Activated CD4-positive, alpha-beta T cell treated with anti-CD3 and anti-CD28 coated beads, Interleukin-2, amount 10 ng/mL, durations not matched to agents 24 days and 14 days (primary cell): ENCODE results near the gene PROSER2. TPM values are rescaled to one million over a fixed set of nuclear protein-coding genes. Genes with fewer than 3 reads are reported as not detected.

Experiments used
- DNase-seq: peaks from one replicate; pipeline ENCODE4 v3.0.0; 2022
- H3K27ac Mint-ChIP-seq: one replicate; pipeline ENCODE4 v1.8.0; 2022; ENCODE audit warnings: mild to moderate bottlenecking, mixed read lengths
- H3K27me3 Mint-ChIP-seq: one replicate; pipeline ENCODE4 v1.8.0; 2022; ENCODE audit warnings: mixed read lengths
- H3K36me3 Mint-ChIP-seq: one replicate; pipeline ENCODE4 v1.8.0; 2022; ENCODE audit warnings: low read depth, mild to moderate bottlenecking, mixed read lengths
- H3K4me1 Mint-ChIP-seq: one replicate; pipeline ENCODE4 v1.8.0; 2021; ENCODE audit warnings: mixed read lengths
- H3K4me3 Mint-ChIP-seq: one replicate; pipeline ENCODE4 v1.8.0; 2022; ENCODE audit warnings: mild to moderate bottlenecking, moderate library complexity, mixed read lengths
- H3K9me3 Mint-ChIP-seq: one replicate; pipeline ENCODE4 v1.8.0; 2021; ENCODE audit warnings: mixed read lengths
- intact Hi-C: fragments of 100-400 bp; cut with micrococcal nuclease; formaldehyde crosslinking; loops from one replicate; pipeline ENCODE4 v1.15.1; 2023
- total RNA-seq: library from RNA; stranded (reverse); gene quantifications from 2 replicates; pipeline ENCODE4 v1.2.3, GENCODE V29; 2022

PROSER2 gene
- total RNA-seq, 1 donor from 2014 or later, result 0.37 TPM

DNA sequence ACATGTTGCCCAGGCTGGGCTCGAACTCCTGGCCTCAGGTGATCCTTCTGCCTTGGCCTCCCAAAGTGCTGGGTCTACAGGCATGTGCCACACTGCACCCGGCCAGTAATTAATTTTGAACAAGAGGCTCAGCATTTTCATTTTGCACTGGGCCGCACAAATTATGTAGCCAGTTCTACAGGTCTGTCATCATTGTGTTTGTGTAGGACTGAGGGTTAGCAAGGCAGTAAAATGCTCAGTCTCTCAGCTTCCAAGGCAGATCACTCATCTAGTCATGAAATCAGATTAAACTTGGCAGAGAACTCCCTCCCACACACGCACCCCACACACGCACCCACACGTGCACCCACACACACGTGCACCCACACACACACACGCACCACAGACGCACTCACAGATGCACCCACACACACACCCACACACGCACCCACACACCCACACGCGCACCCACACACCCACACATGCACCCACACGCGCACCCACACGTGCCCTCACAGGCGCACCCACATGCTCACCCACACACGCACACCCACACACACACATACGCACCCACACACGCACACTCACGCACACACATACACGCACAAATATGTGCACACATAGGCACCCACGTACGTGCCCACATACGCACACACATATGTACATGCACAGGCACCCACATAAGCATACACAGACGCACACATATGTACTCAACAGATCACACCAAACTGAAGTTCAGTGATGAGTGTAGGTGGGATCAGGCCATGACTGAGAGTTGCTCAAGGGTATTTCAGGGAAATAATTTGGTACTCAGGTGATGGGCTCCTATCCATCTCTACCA lies 27.8 kb upstream of the PROSER2 start:
- H3K27me3 Mint-ChIP-seq, result no peaks in the 10 kb centered on the region
- DNase-seq, result no peak
- H3K36me3 Mint-ChIP-seq, result no peaks in the 10 kb centered on the region
- H3K4me3 Mint-ChIP-seq, result no peak overlapping the region
- H3K9me3 Mint-ChIP-seq, result peaks cover 3% of the 10 kb centered on the region
- H3K4me1 Mint-ChIP-seq, result peaks cover 4% of the 10 kb centered on the region
- intact Hi-C loops, result no loop called here
- H3K27ac Mint-ChIP-seq, result peak overlapping the region; percentile 59

DNA sequence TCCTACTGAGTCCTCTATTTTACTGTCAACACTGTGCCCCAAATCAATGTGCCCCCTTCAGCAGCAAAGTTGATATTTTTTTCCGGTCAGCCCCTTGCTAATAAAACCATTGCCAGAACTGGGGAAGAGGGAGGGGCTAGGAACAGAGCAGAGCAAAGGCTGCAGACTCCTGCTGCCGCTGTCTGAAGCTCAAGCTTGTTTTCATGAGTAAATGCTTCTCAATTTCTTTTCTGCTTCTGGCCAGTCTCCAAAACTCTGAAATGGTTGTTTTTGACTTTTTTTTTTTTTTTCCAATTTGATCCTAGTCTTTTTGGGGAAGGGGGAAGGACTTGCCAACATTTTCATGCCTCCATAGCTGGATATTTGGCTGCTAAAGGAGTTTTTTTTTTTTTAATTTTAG lies 26.7 kb upstream of the PROSER2 start:
- no peak overlapping the region for H3K4me3 Mint-ChIP-seq
- H3K4me1 Mint-ChIP-seq, result peaks cover 4% of the 10 kb centered on the region
- intact Hi-C loops, result no loop called here
- DNase-seq, result no peak
- H3K36me3 Mint-ChIP-seq, result no peaks in the 10 kb centered on the region
- no peaks in the 10 kb centered on the region for H3K27me3 Mint-ChIP-seq
- H3K27ac Mint-ChIP-seq, result no peak overlapping the region
- H3K9me3 Mint-ChIP-seq, result peaks cover 3% of the 10 kb centered on the region

DNA sequence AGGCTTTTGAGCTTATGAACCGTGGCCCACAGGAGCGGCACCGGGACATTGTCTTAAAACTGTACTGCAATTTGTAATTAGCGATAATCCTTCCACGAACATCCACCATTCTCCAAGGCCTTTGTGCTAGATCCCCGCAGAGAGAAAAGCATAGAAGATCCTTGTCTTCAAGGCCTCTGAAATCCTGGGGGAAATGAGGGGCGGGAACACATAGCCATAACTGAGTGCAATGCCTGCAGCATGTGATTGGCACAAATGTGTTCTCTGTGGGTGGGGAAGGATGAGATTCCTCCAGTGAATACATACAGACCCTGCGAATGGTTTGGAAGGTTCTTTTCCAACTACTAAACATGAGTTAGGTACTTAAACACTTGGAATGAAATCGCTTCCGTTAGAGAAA lies 25.9 kb upstream of the PROSER2 start:
- H3K4me3 Mint-ChIP-seq, result no peak overlapping the region
- no peaks in the 10 kb centered on the region for H3K36me3 Mint-ChIP-seq
- H3K9me3 Mint-ChIP-seq, result peaks cover 3% of the 10 kb centered on the region
- H3K4me1 Mint-ChIP-seq, result peaks cover 4% of the 10 kb centered on the region
- no peaks in the 10 kb centered on the region for H3K27me3 Mint-ChIP-seq
- H3K27ac Mint-ChIP-seq, result no peak overlapping the region
- no peak for DNase-seq
- intact Hi-C loops, result no loop called here

DNA sequence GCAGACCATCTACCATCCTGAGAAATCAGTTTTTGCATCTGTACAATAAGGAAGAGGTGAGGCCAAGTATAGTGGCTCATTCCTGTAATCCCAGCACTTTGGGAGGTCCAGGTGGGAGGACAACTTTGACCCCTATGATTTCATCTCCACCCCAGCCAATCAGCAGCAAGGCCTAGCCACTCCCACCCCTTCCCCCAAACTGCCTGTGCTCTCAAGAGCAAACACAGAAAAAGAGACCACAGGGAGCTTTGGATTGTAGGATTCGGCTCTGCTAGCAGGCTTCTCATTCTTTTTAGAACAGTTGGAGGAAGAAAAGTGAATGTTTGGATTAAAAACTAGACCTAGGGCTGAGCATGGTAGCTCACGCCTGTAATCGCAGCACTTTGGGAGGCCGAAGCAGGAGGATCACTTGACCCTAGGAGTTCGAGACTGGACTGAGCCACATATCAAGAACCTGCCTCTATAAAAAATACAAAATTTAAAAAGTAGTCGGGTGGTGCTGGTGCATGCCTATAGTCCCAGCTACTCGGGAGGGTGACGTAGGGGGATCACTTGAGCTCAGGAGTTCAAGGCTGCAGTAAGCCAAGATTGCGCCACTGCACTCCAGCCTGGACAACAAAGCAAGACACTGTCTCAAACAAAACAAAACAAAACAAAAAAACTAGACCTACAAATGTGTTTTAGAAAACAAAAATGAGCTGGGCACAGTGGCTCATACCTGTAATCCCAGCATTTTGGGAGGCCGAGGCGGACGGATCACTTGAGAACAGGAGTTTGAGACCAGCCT lies 25.1 kb upstream of the PROSER2 start:
- intact Hi-C loops, result no loop called here
- H3K9me3 Mint-ChIP-seq, result peaks cover 3% of the 10 kb centered on the region
- H3K36me3 Mint-ChIP-seq, result no peaks in the 10 kb centered on the region
- H3K4me1 Mint-ChIP-seq, result peaks cover 4% of the 10 kb centered on the region
- DNase-seq, result no peak
- H3K27ac Mint-ChIP-seq, result no peak overlapping the region
- no peak overlapping the region for H3K4me3 Mint-ChIP-seq
- no peaks in the 10 kb centered on the region for H3K27me3 Mint-ChIP-seq

DNA sequence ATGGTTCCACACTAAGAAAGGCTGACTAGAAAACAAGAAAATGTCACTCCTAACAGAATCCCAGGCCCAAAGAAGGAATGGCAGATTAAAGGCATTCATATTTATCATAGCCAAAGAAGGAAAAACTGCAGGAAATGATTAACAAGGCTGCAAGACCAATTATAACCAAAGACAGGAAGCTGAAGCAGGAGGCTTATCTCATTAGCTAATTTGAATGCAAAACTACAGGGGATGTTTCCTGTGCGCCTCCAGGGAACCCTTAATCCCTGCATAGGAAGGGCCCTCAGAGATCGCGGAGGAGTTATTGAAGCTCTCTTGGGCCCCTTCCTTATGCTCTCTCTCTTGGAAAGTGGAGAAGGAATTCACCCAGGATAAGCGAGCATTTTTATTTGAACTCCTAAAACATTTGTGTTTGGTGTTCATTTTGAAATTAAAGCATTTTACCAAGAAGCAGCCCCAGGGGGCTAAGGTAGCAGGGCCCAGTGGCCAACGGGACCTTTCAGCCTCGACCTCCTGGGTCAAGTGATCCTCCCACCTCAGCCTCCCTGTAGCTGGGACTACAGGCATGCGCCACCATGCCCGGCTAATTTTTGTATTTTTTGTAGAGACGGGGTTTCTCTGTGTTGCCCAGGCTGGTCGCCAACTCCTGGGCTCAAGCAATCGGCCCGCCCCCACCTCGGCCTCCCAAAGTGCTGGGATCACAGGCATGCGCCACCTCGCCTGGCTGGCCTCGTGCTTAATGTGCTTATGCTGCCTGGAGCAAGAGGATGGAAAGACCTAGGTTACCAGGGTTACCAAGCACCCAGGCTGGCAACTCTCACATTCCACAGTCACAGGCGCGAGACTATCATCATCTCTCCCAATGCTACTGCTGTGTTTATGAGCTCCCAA lies 24.1 kb upstream of the PROSER2 start:
- Mint-ChIP-seq H3K9me3 (peaks cover 3% of the 10 kb centered on the region), H3K4me1 (peaks cover 4% of the 10 kb centered on the region), H3K4me3 (no peak overlapping the region), H3K36me3 (no peaks in the 10 kb centered on the region), H3K27ac (no peak overlapping the region), H3K27me3 (no peaks in the 10 kb centered on the region)
- intact Hi-C loops, result no loop called here
- no peak for DNase-seq

DNA sequence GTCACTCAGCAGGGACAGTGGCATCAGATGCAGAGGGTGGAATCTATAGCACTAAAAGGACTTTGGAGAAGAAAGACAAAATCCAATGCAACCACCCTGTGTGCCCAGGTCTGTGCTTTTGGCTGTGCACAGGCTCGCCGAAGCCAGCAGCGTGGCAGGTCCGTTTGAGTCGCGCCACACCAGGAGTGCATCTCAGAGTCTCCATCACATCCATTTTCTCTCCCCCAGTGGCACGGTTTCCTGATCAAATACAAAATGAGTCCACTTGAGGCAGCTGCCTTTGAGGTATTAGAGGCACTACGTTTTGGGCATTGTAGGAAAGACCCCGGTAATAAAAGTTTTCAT lies 23.4 kb upstream of the PROSER2 start:
- H3K27me3 Mint-ChIP-seq, result no peaks in the 10 kb centered on the region
- no peak overlapping the region for H3K27ac Mint-ChIP-seq
- intact Hi-C loops, result no loop called here
- peaks cover 4% of the 10 kb centered on the region for H3K4me1 Mint-ChIP-seq
- H3K4me3 Mint-ChIP-seq, result no peak overlapping the region
- DNase-seq, result no peak
- peaks cover 3% of the 10 kb centered on the region for H3K9me3 Mint-ChIP-seq
- H3K36me3 Mint-ChIP-seq, result no peaks in the 10 kb centered on the region

DNA sequence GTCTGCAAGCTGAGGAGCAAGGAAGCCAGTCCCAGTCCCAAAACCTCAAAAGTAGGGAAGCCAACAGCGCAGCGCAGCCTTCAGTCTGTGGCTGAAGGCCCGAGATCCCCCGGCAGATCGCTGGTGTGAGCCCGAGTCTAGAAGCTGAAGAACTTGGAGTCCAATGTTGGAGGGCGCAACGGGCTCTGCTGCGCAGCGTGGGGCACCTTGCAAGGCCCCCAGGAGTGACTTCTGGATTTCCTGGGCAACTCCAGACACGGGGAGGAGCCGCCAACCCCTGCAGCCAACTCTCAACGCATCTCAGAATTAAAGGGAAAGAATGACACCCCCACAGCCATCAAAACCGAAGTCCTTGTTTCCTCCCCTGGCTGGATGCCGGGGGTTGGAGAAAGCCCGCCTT lies 18.8 kb upstream of the PROSER2 start:
- no peak for DNase-seq
- Mint-ChIP-seq H3K4me3 (no peak overlapping the region), H3K36me3 (no peaks in the 10 kb centered on the region), H3K4me1 (no peaks in the 10 kb centered on the region), H3K27ac (no peak overlapping the region), H3K27me3 (peaks cover 10% of the 10 kb centered on the region), H3K9me3 (no peaks in the 10 kb centered on the region)
- intact Hi-C loops, result no loop called here

DNA sequence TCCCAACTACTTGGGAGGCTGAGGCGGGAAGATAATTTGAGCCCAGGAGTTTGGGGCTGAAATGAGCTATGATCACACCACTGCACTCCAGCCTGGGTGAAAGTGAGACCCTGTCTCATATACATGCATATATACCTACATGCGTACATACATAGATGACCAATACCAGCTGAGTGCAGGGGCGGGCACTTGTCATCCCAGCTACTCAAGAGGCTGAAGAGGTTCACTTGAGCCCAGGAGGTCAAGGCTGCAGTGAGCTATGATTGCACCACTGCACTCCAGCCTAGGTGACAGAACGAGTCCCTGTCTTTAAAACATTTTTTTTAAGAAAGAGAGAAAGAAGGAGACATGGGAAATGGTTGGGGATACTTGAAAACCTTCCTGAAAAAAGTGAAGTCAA lies 17.4 kb upstream of the PROSER2 start:
- Mint-ChIP-seq H3K4me3 (no peak overlapping the region), H3K27ac (no peak overlapping the region), H3K4me1 (no peaks in the 10 kb centered on the region), H3K36me3 (no peaks in the 10 kb centered on the region), H3K27me3 (peaks cover 12% of the 10 kb centered on the region), H3K9me3 (no peaks in the 10 kb centered on the region)
- intact Hi-C loops, result no loop called here
- no peak for DNase-seq

DNA sequence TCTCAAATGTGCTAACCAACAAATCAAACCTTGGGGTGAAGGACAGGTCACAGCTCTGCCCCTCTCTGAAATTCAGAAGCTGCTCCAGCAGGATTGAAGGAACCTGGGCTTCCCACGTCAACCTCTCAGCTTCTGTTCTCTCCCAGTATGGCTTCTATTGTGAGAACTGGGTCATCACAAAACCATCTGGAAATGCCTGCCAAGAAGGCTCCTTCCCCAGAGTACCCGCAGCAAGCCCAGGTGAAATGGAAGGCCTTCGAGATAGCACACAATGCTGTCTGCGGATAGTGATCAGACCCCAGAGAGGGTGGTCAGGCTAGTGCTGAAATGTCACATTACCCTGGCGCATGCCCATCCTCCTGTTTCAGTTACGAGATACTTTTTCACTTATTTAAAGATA lies 16.4 kb upstream of the PROSER2 start:
- Mint-ChIP-seq H3K4me3 (no peak overlapping the region), H3K4me1 (no peaks in the 10 kb centered on the region), H3K36me3 (no peaks in the 10 kb centered on the region), H3K9me3 (no peaks in the 10 kb centered on the region), H3K27me3 (peaks cover 13% of the 10 kb centered on the region), H3K27ac (no peak overlapping the region)
- DNase-seq, result no peak
- intact Hi-C loops, result no loop called here

DNA sequence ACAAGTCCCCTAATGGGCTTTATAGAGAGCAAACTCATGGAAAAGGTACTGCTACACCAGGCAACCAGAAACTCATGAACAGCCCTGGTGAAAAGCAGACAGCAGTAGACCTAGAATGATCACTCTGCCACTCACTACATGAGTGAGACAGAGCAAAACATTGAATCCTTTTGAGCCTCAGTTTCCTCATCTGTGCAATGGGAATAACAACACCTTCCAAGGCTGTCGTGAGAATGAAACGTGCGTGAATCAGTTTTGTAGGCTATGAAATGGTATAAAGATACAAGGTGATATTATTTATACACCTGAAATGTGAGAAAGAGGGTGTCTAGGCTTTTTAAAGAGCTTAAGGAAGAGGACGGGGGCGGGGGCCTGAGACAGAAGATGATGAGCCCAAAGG lies 14.3 kb upstream of the PROSER2 start:
- H3K36me3 Mint-ChIP-seq, result no peaks in the 10 kb centered on the region
- intact Hi-C loops, result no loop called here
- no peak for DNase-seq
- no peaks in the 10 kb centered on the region for H3K4me1 Mint-ChIP-seq
- peaks cover 16% of the 10 kb centered on the region for H3K27me3 Mint-ChIP-seq
- H3K9me3 Mint-ChIP-seq, result no peaks in the 10 kb centered on the region
- no peak overlapping the region for H3K4me3 Mint-ChIP-seq
- no peak overlapping the region for H3K27ac Mint-ChIP-seq

DNA sequence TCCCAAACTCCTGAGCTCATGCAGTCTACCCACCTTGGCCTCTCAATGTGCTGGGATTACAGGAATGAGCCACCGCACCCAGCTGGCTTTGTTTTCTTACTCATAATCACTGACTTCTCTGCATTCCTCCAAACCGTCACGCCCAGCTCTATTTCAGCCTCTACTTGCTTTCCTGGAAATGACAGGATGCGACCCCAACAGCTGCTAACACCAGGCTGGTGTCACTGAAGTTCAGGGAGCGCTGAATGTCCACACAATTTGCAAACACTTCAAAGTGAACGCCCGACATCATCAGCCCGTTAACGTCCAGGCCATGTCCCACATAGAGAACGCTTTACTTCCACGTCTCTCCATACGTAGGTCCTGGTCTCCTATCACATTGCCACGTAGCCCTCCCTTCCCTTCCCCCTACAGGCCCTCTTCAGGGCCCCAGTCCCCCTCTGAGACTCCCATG lies 12.8 kb upstream of the PROSER2 start:
- DNase-seq, result no peak
- Mint-ChIP-seq H3K4me1 (no peaks in the 10 kb centered on the region), H3K27ac (no peak overlapping the region), H3K36me3 (no peaks in the 10 kb centered on the region), H3K4me3 (no peak overlapping the region), H3K27me3 (peaks cover 16% of the 10 kb centered on the region), H3K9me3 (no peaks in the 10 kb centered on the region)
- intact Hi-C loops, result no loop called here

DNA sequence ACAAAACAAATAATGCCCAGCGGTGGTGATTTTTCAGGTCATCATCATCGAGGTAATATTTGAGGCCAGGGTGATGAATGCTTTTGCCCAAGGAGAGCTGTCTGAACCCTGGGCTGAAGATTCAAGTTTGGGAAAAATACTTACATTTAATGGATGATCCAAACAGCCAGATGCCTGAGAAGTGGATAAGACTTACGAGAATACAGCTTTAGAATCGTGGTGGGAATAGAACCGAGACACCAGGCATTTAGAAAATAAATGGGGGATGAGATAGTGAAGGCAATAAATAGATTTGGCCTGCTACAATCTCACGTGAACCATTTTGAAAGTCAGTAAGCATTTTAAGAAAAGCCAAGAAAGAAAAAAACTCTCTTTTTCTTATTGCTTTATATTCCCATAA lies 12.2 kb upstream of the PROSER2 start:
- Mint-ChIP-seq H3K9me3 (no peaks in the 10 kb centered on the region), H3K4me1 (no peaks in the 10 kb centered on the region), H3K4me3 (no peak overlapping the region), H3K36me3 (no peaks in the 10 kb centered on the region), H3K27ac (no peak overlapping the region), H3K27me3 (peaks cover 13% of the 10 kb centered on the region)
- DNase-seq, result no peak
- intact Hi-C loops, result no loop called here

DNA sequence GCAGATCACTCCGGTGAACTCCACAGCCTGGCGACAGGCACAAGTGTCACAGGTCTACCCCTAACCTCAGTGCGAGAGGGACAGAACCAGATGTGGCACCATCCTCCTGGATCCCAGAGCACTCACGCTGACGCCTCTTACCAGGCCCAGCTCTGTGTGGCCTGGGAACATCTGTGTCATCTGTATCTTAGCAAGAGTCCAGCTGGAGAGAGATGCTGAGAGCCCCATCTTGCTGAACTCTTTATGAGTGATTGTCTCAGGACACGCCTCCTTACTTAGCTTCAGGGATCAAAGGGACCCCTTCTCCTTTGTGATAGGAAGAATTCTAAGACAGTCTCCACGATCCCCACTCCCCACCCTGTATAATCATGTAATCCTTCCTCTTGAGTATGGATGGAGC lies 10.0 kb upstream of the PROSER2 start:
- Mint-ChIP-seq H3K4me3 (no peak overlapping the region), H3K4me1 (no peaks in the 10 kb centered on the region), H3K36me3 (no peaks in the 10 kb centered on the region), H3K9me3 (no peaks in the 10 kb centered on the region), H3K27ac (no peak overlapping the region), H3K27me3 (peaks cover 6% of the 10 kb centered on the region)
- intact Hi-C loops, result no loop called here
- DNase-seq, result no peak
